SK-N-SH (cell line): Measurements from ENCODE around the gene C6orf136. TPM values are rescaled to one million over a fixed set of nuclear protein-coding genes. Genes with fewer than 3 reads are reported as not detected.

Source experiments
- CTCF ChIA-PET: fragments of 300-600, 350-600 bp; formaldehyde crosslinking; extraction: SDS; loops from one replicate; lab custom pipeline; 2021; lab: Yijun Ruan, JAX
- POLR2A ChIA-PET: fragments of 350-600 bp; sonication (Branson Sonifier 250); formaldehyde crosslinking; extraction: SDS; loops from one replicate; lab custom pipeline; 2020; ENCODE audit warnings: antibody characterized with exemption, inconsistent platforms; lab: Yijun Ruan, JAX
- DNase-seq: peaks from one replicate; pipeline ENCODE4 v3.0.0; 2012
- H2AFZ ChIP-seq: fragments of 200-600 bp; sonication (generic); 2 replicates; pipeline ENCODE4 v1.8.1; 2016; ENCODE audit warnings: antibody characterized with exemption, mild to moderate bottlenecking, low read depth
- H3F3A ChIP-seq: fragments of 200-600 bp; sonication (generic); replicated peaks from 2 replicates; pipeline ENCODE3; 2016; ENCODE audit warnings: antibody characterized with exemption, mild to moderate bottlenecking; ENCODE audit not compliant: insufficient read depth
- H3K27ac ChIP-seq, 2 experiments: fragments of 200-500 bp in 1 of 2; fragments of 200-600 bp in 1 of 2; sonication (Bioruptor generic) in 1 of 2; sonication (generic), shearing (Covaris generic) in 1 of 2; 2 replicates each; pipeline versions ENCODE4 v1.5.1 to v1.6.1; 2014 to 2016; ENCODE audit warnings: low read depth in 2 of 2, inconsistent platforms in 1 of 2, low read length in 1 of 2, mild to moderate bottlenecking in 1 of 2, mixed read lengths in 1 of 2
- H3K27me3 ChIP-seq: fragments of 200-600 bp; sonication (generic), shearing (Covaris generic); 2 replicates; pipeline ENCODE4 v1.6.1; 2016; ENCODE audit warnings: mixed run types; ENCODE audit not compliant: insufficient read depth
- H3K36me3 ChIP-seq, 2 experiments: fragments of 200-500 bp in 1 of 2; fragments of 200-600 bp in 1 of 2; sonication (Bioruptor generic) in 1 of 2; sonication (generic) in 1 of 2; replicated peaks in 1 of 2; 2 replicates each; pipeline versions ENCODE3 to v1.5.1; 2014 to 2016; ENCODE audit warnings: low read length in 1 of 2, mild to moderate bottlenecking in 1 of 2; ENCODE audit not compliant: insufficient read depth in 2 of 2, control insufficient read depth in 1 of 2
- H3K4me1 ChIP-seq, 2 experiments: fragments of 200-500 bp in 1 of 2; fragments of 200-600 bp in 1 of 2; sonication (Bioruptor generic) in 1 of 2; sonication (generic), shearing (Covaris generic) in 1 of 2; 2 replicates each; pipeline versions ENCODE4 v1.5.1 to v1.6.1; 2014 to 2016; ENCODE audit warnings: low read depth in 1 of 2, low read length in 1 of 2, mixed run types in 1 of 2; ENCODE audit not compliant: insufficient read depth in 2 of 2, control insufficient read depth in 1 of 2
- H3K4me2 ChIP-seq: fragments of 200-600 bp; sonication (generic), shearing (Covaris generic); 2 replicates; pipeline ENCODE4 v1.6.1; 2017; ENCODE audit warnings: mixed run types
- H3K4me3 ChIP-seq, 2 experiments: fragments of 200-500 bp in 1 of 2; fragments of 200-600 bp in 1 of 2; sonication (Bioruptor generic) in 1 of 2; sonication (generic), shearing (Covaris generic) in 1 of 2; 2 replicates each; pipeline versions ENCODE4 v1.5.1 to v1.8.1; 2014 to 2016; ENCODE audit warnings: low read depth in 2 of 2, inconsistent platforms in 1 of 2, low read length in 1 of 2, mild to moderate bottlenecking in 1 of 2, mixed read lengths in 1 of 2, moderate library complexity in 1 of 2
- H3K79me2 ChIP-seq: fragments of 200-600 bp; sonication (generic); 2 replicates; pipeline ENCODE4 v1.8.1; 2017; ENCODE audit warnings: mild to moderate bottlenecking; ENCODE audit not compliant: insufficient read depth
- H3K9ac ChIP-seq: fragments of 200-600 bp; sonication (generic); 2 replicates; pipeline ENCODE4 v1.6.1; 2017; ENCODE audit warnings: mixed run types
- H3K9me2 ChIP-seq: fragments of 200-600 bp; sonication (generic); 2 replicates; pipeline ENCODE4 v1.6.1; 2017; ENCODE audit warnings: mixed run types
- H3K9me3 ChIP-seq: fragments of 200-600 bp; sonication (generic); 2 replicates; pipeline ENCODE4 v1.6.1; 2017; ENCODE audit warnings: mixed run types, mild to moderate bottlenecking, moderate library complexity
- H4K20me1 ChIP-seq: fragments of 200-600 bp; sonication (generic); 2 replicates; pipeline ENCODE4 v1.6.1; 2017; ENCODE audit warnings: mild to moderate bottlenecking, mixed run types; ENCODE audit not compliant: insufficient read depth
- FOSL2 ChIP-seq: IDR thresholded peaks from 2 replicates; pipeline ENCODE4 v1.4.0; 2012; ENCODE audit warnings: low read depth, mild to moderate bottlenecking, moderate library complexity, borderline replicate concordance
- JUND ChIP-seq: IDR thresholded peaks from 2 replicates; pipeline ENCODE4 v1.4.0; 2012
- PBX3 ChIP-seq: IDR thresholded peaks from 2 replicates; pipeline ENCODE4; 2012
- POLR2AphosphoS5 ChIP-seq: IDR thresholded peaks from 2 replicates; pipeline ENCODE4 v1.6.1; 2012; ENCODE audit warnings: low read depth, low read length
- SIN3A ChIP-seq: IDR thresholded peaks from 2 replicates; pipeline ENCODE4 v1.6.1; 2012; ENCODE audit warnings: low read depth, mild to moderate bottlenecking, low read length, moderate library complexity, borderline replicate concordance
- USF1 ChIP-seq: IDR thresholded peaks from 2 replicates; pipeline ENCODE4 v1.4.0; 2012; ENCODE audit warnings: low read depth, borderline replicate concordance
- WGBS: methylation state at CpG from one replicate; pipeline ENCODE4 v1.1.6; 2017; ENCODE audit warnings: low lambda C conversion rate; 5-methylcytosine and 5-hydroxymethylcytosine counted together
- polyA plus RNA-seq, 3 experiments: library from polyadenylated mRNA; depleted of rRNA; stranded (reverse); fragments of >200 nt; gene quantifications; 2 replicates each; pipeline ENCODE4 v1.2.3, GENCODE V29; 2012

The C6orf136 gene
- polyA plus RNA-seq, 1 of the 3 experiments (the other 2 are of a cell fraction) = 14.3 TPM

GRCh38 chr6:30612687-30613248, 34.2 kb upstream of the C6orf136 start:
- Histone ChIP-seq H3K9ac (no peak overlapping the region), H4K20me1 (peaks cover 16% of the 10 kb centered on the region), H3K9me3 (no peaks in the 10 kb centered on the region), H3K4me2 (peak overlapping the region; percentile 85; the same call in 1 of the 2 replicates), H3K27ac (peak overlapping the region; percentile 67 to 96), H3K27me3 (no peaks in the 10 kb centered on the region), H3K9me2 (no peaks in the 10 kb centered on the region), H2AFZ (no peak overlapping the region), H3F3A (peaks cover 48% of the 10 kb centered on the region), H3K4me3 (no peak overlapping the region), H3K79me2 (peaks cover 69% of the 10 kb centered on the region), H3K36me3 (peaks cover 41 to 54% of the 10 kb centered on the region in 2 experiments), H3K4me1 (peaks cover 22 to 23% of the 10 kb centered on the region in 2 experiments)
- DNase-seq = no peak
- TF ChIP-seq SIN3A = no peak
- TF ChIP-seq POLR2AphosphoS5 = peak; percentile 73
- ChIA-PET POLR2A (interaction anchor here (0.5 to 4.7 kb wide), 9 partner anchors 9 to 1096 kb away, joined by 3 to 32 read pairs (median 7); partner anchors contain the start of genes ABCF1, MDC1 and PRR3), CTCF (interaction anchor here (0.9 to 3.8 kb wide), 12 partner anchors 9 to 164 kb away, joined by 3 to 33 read pairs (median 4); partner anchors contain the start of gene DHX16)
- WGBS = 73% methylated on average over 6 of the region's 6 CpGs

- no peaks in the 10 kb centered on the region for H3K9me3 ChIP-seq
- POLR2A ChIA-PET = interaction anchor here (0.5 to 4.7 kb wide), 10 partner anchors 10 to 1095 kb away, joined by 3 to 32 read pairs (median 6); partner anchors contain the start of genes ABCF1, MDC1 and PRR3
- DNase-seq = no peak
- CTCF ChIA-PET = interaction anchor here (0.7 to 3.8 kb wide), 14 partner anchors 10 to 163 kb away, joined by 3 to 33 read pairs (median 4); partner anchors contain the start of gene DHX16
- H3K4me3 ChIP-seq = peak overlapping the region; percentile 56 to 78; a peak in 2 of 4 replicates
- peaks cover 48% of the 10 kb centered on the region for H3F3A ChIP-seq
- peaks cover 16% of the 10 kb centered on the region for H4K20me1 ChIP-seq
- peak overlapping the region; percentile 85 for H3K4me2 ChIP-seq
- H3K9me2 ChIP-seq = no peaks in the 10 kb centered on the region
- H3K27me3 ChIP-seq = no peaks in the 10 kb centered on the region
- H3K4me1 ChIP-seq = peaks cover 24 to 26% of the 10 kb centered on the region in 2 experiments
- H3K9ac ChIP-seq = peak overlapping the region; percentile 99; the same call in 1 of the 2 replicates
- peaks cover 74% of the 10 kb centered on the region for H3K79me2 ChIP-seq
- H3K36me3 ChIP-seq = peaks cover 38 to 49% of the 10 kb centered on the region in 2 experiments
- H3K27ac ChIP-seq = peak overlapping the region; percentile 96 to 98
- TF ChIP-seq FOSL2 (peak; percentile 24; the same call in 1 of the 2 replicates), PBX3 (peak; percentile 41), SIN3A (no peak), USF1 (no peak), JUND (peak; percentile 40; the same call in 1 of the 2 replicates)
- H2AFZ ChIP-seq = no peak overlapping the region
These were observed 33.5 kb upstream of the C6orf136 start for GRCh38 chr6:30613251-30614043.
